ENCODE measurements around the gene BCAP31. TPM values are rescaled to one million over a fixed set of nuclear protein-coding genes. Genes with fewer than 3 reads are reported as not detected.

Gene BCAP31
- total RNA-seq, 1 experiment from 2014 or later, result 289 TPM

- peaks cover 13% of the 10 kb centered on the region for H3K79me2 ChIP-seq (ENCODE audit: low read length)
- no peak overlapping the region for H3K27ac ChIP-seq (ENCODE audit: low read length)
- H3K9me2 ChIP-seq (replicated peaks; ENCODE audit: low read length), result no peaks in the 10 kb centered on the region
- ATAC-seq (no peak), DNase-seq (no peak)
- peaks cover 12% of the 10 kb centered on the region for H3K4me1 ChIP-seq (ENCODE audit: insufficient read depth, low read length)
- peak overlapping the region; percentile 65; the same call in 1 of the 2 replicates for H3K4me3 ChIP-seq (ENCODE audit: low read length)
- H3K9ac ChIP-seq (ENCODE audit: low read length), result no peak overlapping the region
- ChIA-PET POLR2A (ENCODE audit: unreplicated experiment) (no interaction called here), CTCF (no interaction called here)
- intact Hi-C loops (cut with micrococcal nuclease), result no loop called here
- TF ChIP-seq CTCF (conservative IDR thresholded peaks at IDR 0.05; ENCODE audit: low read depth, low read length), result no peak
- TF ChIP-seq EZH2 (IDR thresholded peaks at IDR 0.05; ENCODE audit: low read length, unreplicated experiment), result no peak
- no peak for TF ChIP-seq EZH2phosphoT487 (IDR thresholded peaks at IDR 0.05; ENCODE audit: borderline replicate concordance, low read length)
- no peaks in the 10 kb centered on the region for H3K36me3 ChIP-seq (ENCODE audit: low read depth, low read length)
- no peaks in the 10 kb centered on the region for H3F3A ChIP-seq (ENCODE audit: low read length, unreplicated experiment)
- no peaks in the 10 kb centered on the region for H3K27me3 ChIP-seq (ENCODE audit: low read length)
- no peaks in the 10 kb centered on the region for H4K20me1 ChIP-seq (ENCODE audit: low read length)
- BruUV-seq (replicated peaks), result no TSS peak
- H3K9me3 ChIP-seq (ENCODE audit: low read length), result no peaks in the 10 kb centered on the region
- peak overlapping the region; percentile 89 for H3K4me2 ChIP-seq (ENCODE audit: low read length)
- H2AFZ ChIP-seq (ENCODE audit: low read length), result no peak overlapping the region
Measured at GRCh38 chrX:153690466-153690865, 33.7 kb downstream of the BCAP31 start.

GRCh38 chrX:153689654-153690465 is 34.3 kb downstream of the BCAP31 start:
- Histone ChIP-seq H4K20me1 (ENCODE audit: low read length) (no peaks in the 10 kb centered on the region), H3K27ac (ENCODE audit: low read length) (peak overlapping the region; percentile 32; the same call in 1 of the 2 replicates), H2AFZ (ENCODE audit: low read length) (no peak overlapping the region), H3K36me3 (ENCODE audit: low read depth, low read length) (no peaks in the 10 kb centered on the region), H3K9ac (ENCODE audit: low read length) (peak overlapping the region; percentile 27; the same call in 1 of the 2 replicates), H3K4me3 (ENCODE audit: low read length) (peak overlapping the region; percentile 65), H3K4me1 (ENCODE audit: insufficient read depth, low read length) (peaks cover 12% of the 10 kb centered on the region), H3K9me2 (replicated peaks; ENCODE audit: low read length) (no peaks in the 10 kb centered on the region), H3K79me2 (ENCODE audit: low read length) (peaks cover 13% of the 10 kb centered on the region), H3K9me3 (ENCODE audit: low read length) (no peaks in the 10 kb centered on the region), H3K4me2 (ENCODE audit: low read length) (peak overlapping the region; percentile 89), H3F3A (ENCODE audit: low read length, unreplicated experiment) (no peaks in the 10 kb centered on the region), H3K27me3 (ENCODE audit: low read length) (no peaks in the 10 kb centered on the region)
- CTCF ChIA-PET, result no interaction called here
- TF ChIP-seq EZH2 (IDR thresholded peaks at IDR 0.05; ENCODE audit: low read length, unreplicated experiment), result no peak
- peak; percentile 48 for TF ChIP-seq CTCF (conservative IDR thresholded peaks at IDR 0.05; ENCODE audit: low read depth, low read length)
- ATAC-seq (peak; percentile 54), DNase-seq (peak; percentile 52)
- POLR2A ChIA-PET (ENCODE audit: unreplicated experiment), result no interaction called here
- intact Hi-C loops (cut with micrococcal nuclease), result no loop called here
- TSS peak; percentile 51 for BruUV-seq (replicated peaks)

Measured in PC-3 (cell line).